Erythroblast (primary cell): Measurements from ENCODE around the gene CDC42SE2.
"Not testable (repeated sequence)": the region's sequence is repeated elsewhere in the genome, so short reads cannot be mapped to it uniquely, and the experiment has no call there.

Source experiments
- DNase-seq, 2 experiments: peaks; one replicate each; lab custom pipeline; 2025; lab: John Stamatoyannopoulos, UW
- GATA1 ChIP-seq: IDR thresholded peaks from 2 replicates; pipeline ENCODE4 v1.6.1; 2011; ENCODE audit warnings: low read depth, mild to moderate bottlenecking, control low read depth, low read length, moderate library complexity
- POLR2A ChIP-seq: IDR thresholded peaks from 2 replicates; pipeline ENCODE4 v1.6.1; 2011; ENCODE audit warnings: mild to moderate bottlenecking, low read length

CDC42SE2 gene

GRCh38 chr5:131277875-131278740, 14.3 kb downstream of the CDC42SE2 start:
- no peak for TF ChIP-seq POLR2A
- no peak for TF ChIP-seq GATA1
- DNase-seq = peak; percentile 49 to 61

- not testable (repeated sequence) for DNase-seq
These were observed 14.9 kb downstream of the CDC42SE2 start for GRCh38 chr5:131278741-131279124.

GRCh38 chr5:131279204-131279603, 15.4 kb downstream of the CDC42SE2 start:
- DNase-seq = no peak
- TF ChIP-seq POLR2A (no peak), GATA1 (no peak)

- DNase-seq = no peak
- TF ChIP-seq GATA1 = no peak
- TF ChIP-seq POLR2A = no peak
These were observed 16.6 kb downstream of the CDC42SE2 start for GRCh38 chr5:131280417-131280816.

- no peak for DNase-seq
- TF ChIP-seq GATA1 (no peak), POLR2A (no peak)
These were observed 17.4 kb downstream of the CDC42SE2 start for GRCh38 chr5:131281133-131281867.

- no peak for DNase-seq
- TF ChIP-seq POLR2A (no peak), GATA1 (no peak)
These were observed 18.0 kb downstream of the CDC42SE2 start for GRCh38 chr5:131281868-131282234.

- TF ChIP-seq GATA1 (no peak), POLR2A (no peak)
- DNase-seq = no peak
These were observed 18.4 kb downstream of the CDC42SE2 start for GRCh38 chr5:131282235-131282634.

- DNase-seq = no peak
- TF ChIP-seq POLR2A (no peak), GATA1 (no peak)
These were observed 22.0 kb downstream of the CDC42SE2 start for GRCh38 chr5:131285703-131286399.

GRCh38 chr5:131286400-131286715, 22.5 kb downstream of the CDC42SE2 start:
- DNase-seq = no peak
- no peak for TF ChIP-seq POLR2A
- TF ChIP-seq GATA1 = no peak

GRCh38 chr5:131288328-131288727, 24.5 kb downstream of the CDC42SE2 start:
- no peak for TF ChIP-seq GATA1
- TF ChIP-seq POLR2A = no peak
- no peak for DNase-seq

GRCh38 chr5:131289738-131290137, 25.9 kb downstream of the CDC42SE2 start:
- TF ChIP-seq POLR2A (no peak), GATA1 (no peak)
- DNase-seq = no peak

- TF ChIP-seq POLR2A = no peak
- TF ChIP-seq GATA1 = no peak
- DNase-seq = no peak
These were observed 32.4 kb downstream of the CDC42SE2 start for GRCh38 chr5:131296213-131296672.

- no peak for TF ChIP-seq GATA1
- no peak for TF ChIP-seq POLR2A
- no peak for DNase-seq
These were observed 34.0 kb downstream of the CDC42SE2 start for GRCh38 chr5:131297886-131298285.

GRCh38 chr5:131299465-131299864, 35.6 kb downstream of the CDC42SE2 start:
- TF ChIP-seq GATA1 (no peak), POLR2A (no peak)
- no peak for DNase-seq
